Measurements from ENCODE around the gene SLC39A11. TPM values are rescaled to one million over a fixed set of nuclear protein-coding genes. Genes with fewer than 3 reads are reported as not detected.

The SLC39A11 gene
- total RNA-seq, 1 donor from 2014 or later: 34.8 TPM

DNA sequence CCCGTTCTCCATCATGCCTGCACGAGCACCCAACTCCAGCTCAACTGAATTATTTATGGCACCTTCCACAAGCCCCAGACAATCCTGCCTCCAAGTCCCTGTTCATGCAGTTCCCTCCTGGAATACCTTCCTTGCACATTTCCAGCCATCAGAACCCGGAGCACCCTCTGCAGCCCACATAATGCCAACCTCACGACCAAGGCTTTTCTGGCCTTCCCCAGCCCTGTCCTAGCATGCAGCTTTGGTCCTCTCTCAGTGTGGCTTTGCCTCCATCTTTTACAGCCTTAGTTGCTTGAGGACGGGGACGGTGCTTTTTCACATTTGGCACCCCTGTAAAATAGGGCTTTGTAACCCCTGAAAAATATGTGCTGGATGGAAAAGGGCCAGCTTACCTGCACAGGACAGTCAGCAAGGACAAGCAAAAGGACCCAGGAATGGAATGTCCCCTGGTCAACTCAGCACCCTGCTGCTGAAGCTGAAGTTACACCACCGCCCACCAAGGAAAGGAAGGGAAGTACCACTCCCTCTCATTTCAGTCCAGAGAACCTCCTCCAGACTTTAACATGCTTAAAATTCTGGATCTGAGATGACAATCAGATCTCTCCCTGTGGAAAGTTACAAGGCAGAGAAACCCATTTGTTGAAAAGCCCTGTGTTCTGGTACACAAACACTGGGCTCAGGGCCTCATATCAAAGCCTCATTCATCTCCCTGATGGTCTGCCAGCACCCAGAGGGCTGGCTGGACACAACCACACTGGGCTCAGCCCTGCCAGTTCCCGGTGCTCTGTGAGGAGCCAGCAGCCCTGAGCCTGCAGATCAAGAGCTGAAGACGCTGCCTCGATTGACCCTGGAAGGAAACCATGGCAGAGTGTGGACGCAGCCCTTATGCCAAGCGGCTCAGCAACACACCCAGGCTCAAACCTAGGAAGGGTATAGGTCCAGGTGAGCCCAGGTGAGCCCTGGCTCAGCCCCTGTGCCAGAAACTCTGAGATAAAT is 2.9 kb downstream of the SLC39A11 start:
- Mint-ChIP-seq H3K27ac (no peak overlapping the region), H3K27me3 (no peaks in the 10 kb centered on the region), H3K4me1 (peaks cover 25% of the 10 kb centered on the region), H3K9me3 (no peaks in the 10 kb centered on the region), H3K36me3 (ENCODE audit: low read depth) (peaks cover 31% of the 10 kb centered on the region), H3K4me3 (no peak overlapping the region)
- CTCF ChIA-PET: no interaction called here
- TF ChIP-seq, protein P1, sequence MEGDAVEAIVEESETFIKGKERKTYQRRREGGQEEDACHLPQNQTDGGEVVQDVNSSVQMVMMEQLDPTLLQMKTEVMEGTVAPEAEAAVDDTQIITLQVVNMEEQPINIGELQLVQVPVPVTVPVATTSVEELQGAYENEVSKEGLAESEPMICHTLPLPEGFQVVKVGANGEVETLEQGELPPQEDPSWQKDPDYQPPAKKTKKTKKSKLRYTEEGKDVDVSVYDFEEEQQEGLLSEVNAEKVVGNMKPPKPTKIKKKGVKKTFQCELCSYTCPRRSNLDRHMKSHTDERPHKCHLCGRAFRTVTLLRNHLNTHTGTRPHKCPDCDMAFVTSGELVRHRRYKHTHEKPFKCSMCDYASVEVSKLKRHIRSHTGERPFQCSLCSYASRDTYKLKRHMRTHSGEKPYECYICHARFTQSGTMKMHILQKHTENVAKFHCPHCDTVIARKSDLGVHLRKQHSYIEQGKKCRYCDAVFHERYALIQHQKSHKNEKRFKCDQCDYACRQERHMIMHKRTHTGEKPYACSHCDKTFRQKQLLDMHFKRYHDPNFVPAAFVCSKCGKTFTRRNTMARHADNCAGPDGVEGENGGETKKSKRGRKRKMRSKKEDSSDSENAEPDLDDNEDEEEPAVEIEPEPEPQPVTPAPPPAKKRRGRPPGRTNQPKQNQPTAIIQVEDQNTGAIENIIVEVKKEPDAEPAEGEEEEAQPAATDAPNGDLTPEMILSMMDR (IDR thresholded peaks at IDR 0.05): no peak
- DNase-seq (no peak), ATAC-seq (ENCODE audit: low read depth) (no peak)
- intact Hi-C loops (cut with micrococcal nuclease): no loop called here
- POLR2A ChIA-PET: no interaction called here

DNA sequence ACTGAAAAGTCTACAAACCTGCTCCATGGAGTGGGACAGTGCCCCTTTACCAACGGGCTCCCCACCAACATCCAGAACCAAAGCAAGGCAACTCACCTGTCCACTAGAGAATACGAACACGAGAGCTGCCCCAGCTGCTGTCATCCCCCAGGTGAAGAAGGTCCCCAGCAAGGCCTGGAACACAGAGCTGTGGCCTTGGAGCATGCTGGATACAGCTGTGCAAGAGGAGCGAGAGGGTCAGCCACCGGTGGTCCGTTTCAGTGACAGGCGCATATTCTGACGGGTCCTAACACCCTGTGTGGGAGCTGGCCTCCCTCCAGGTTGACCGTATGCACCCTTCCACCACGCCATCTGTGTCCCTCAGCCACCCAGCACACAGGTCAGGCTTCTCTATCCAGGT is 3.9 kb downstream of the SLC39A11 start:
- DNase-seq (no peak), ATAC-seq (ENCODE audit: low read depth) (no peak)
- ChIA-PET CTCF (no interaction called here), POLR2A (no interaction called here)
- Mint-ChIP-seq H3K27me3 (no peaks in the 10 kb centered on the region), H3K9me3 (no peaks in the 10 kb centered on the region), H3K4me3 (no peak overlapping the region), H3K27ac (no peak overlapping the region), H3K4me1 (peaks cover 25% of the 10 kb centered on the region), H3K36me3 (ENCODE audit: low read depth) (peaks cover 41% of the 10 kb centered on the region)
- TF ChIP-seq, protein P1 (IDR thresholded peaks at IDR 0.05): no peak
- intact Hi-C loops (cut with micrococcal nuclease): no loop called here

GRCh38 chr17:73083432-73083831 is 9.1 kb downstream of the SLC39A11 start:
- Mint-ChIP-seq H3K27ac (no peak overlapping the region), H3K4me1 (no peaks in the 10 kb centered on the region), H3K9me3 (peaks cover 3% of the 10 kb centered on the region), H3K36me3 (ENCODE audit: low read depth) (peaks cover 69% of the 10 kb centered on the region), H3K27me3 (no peaks in the 10 kb centered on the region), H3K4me3 (no peak overlapping the region)
- TF ChIP-seq, protein P1 (IDR thresholded peaks at IDR 0.05): no peak
- DNase-seq (no peak), ATAC-seq (ENCODE audit: low read depth) (no peak)
- ChIA-PET POLR2A (no interaction called here), CTCF (no interaction called here)
- intact Hi-C loops (cut with micrococcal nuclease): no loop called here

- intact Hi-C loops (cut with micrococcal nuclease): no loop called here
- Mint-ChIP-seq H3K36me3 (ENCODE audit: low read depth) (peaks cover 40% of the 10 kb centered on the region), H3K27me3 (no peaks in the 10 kb centered on the region), H3K27ac (no peak overlapping the region), H3K4me1 (no peaks in the 10 kb centered on the region), H3K4me3 (no peak overlapping the region), H3K9me3 (no peaks in the 10 kb centered on the region)
- DNase-seq (no peak), ATAC-seq (ENCODE audit: low read depth) (no peak)
- ChIA-PET POLR2A (no interaction called here), CTCF (no interaction called here)
- TF ChIP-seq, protein P1 (IDR thresholded peaks at IDR 0.05): no peak
Measured at GRCh38 chr17:73074566-73074965, 17.9 kb downstream of the SLC39A11 start.

- Mint-ChIP-seq H3K9me3 (no peaks in the 10 kb centered on the region), H3K27ac (no peak overlapping the region), H3K4me1 (no peaks in the 10 kb centered on the region), H3K36me3 (ENCODE audit: low read depth) (peaks cover 40% of the 10 kb centered on the region), H3K27me3 (no peaks in the 10 kb centered on the region), H3K4me3 (no peak overlapping the region)
- ATAC-seq (ENCODE audit: low read depth) (no peak), DNase-seq (no peak)
- CTCF ChIA-PET: no interaction called here
- intact Hi-C loops (cut with micrococcal nuclease): no loop called here
- POLR2A ChIA-PET: no interaction called here
- TF ChIP-seq, protein P1 (IDR thresholded peaks at IDR 0.05): no peak
Measured at GRCh38 chr17:73072219-73072962, 20.1 kb downstream of the SLC39A11 start.
